ENCODE results near the gene C2CD4B. TPM values are rescaled to one million over a fixed set of nuclear protein-coding genes. Genes with fewer than 3 reads are reported as not detected.

The C2CD4B gene
- total RNA-seq, 1 experiment from 2014 or later, result 1.3 TPM

- H3K4me1 Mint-ChIP-seq, result peaks cover 7% of the 10 kb centered on the region
- POLR2A ChIA-PET, result no interaction called here
- no peak overlapping the region for H3K4me3 Mint-ChIP-seq
- TF ChIP-seq, protein P1, sequence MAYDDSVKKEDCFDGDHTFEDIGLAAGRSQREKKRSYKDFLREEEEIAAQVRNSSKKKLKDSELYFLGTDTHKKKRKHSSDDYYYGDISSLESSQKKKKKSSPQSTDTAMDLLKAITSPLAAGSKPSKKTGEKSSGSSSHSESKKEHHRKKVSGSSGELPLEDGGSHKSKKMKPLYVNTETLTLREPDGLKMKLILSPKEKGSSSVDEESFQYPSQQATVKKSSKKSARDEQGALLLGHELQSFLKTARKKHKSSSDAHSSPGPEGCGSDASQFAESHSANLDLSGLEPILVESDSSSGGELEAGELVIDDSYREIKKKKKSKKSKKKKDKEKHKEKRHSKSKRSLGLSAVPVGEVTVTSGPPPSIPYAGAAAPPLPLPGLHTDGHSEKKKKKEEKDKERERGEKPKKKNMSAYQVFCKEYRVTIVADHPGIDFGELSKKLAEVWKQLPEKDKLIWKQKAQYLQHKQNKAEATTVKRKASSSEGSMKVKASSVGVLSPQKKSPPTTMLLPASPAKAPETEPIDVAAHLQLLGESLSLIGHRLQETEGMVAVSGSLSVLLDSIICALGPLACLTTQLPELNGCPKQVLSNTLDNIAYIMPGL (CRISPR knock-in tag; IDR thresholded peaks at IDR 0.05), result no peak
- TF ChIP-seq ZNF281 (CRISPR knock-in tag; IDR thresholded peaks at IDR 0.05) (no peak), RELA (CRISPR knock-in tag; IDR thresholded peaks at IDR 0.05; ENCODE audit: borderline replicate concordance) (no peak), ZNF416 (CRISPR knock-in tag; IDR thresholded peaks at IDR 0.05) (no peak), IRF2 (CRISPR knock-in tag; IDR thresholded peaks at IDR 0.05; ENCODE audit: borderline replicate concordance, low read depth) (no peak), TEAD1 (CRISPR knock-in tag; IDR thresholded peaks at IDR 0.05) (no peak), NFYB (CRISPR knock-in tag; conservative IDR thresholded peaks at IDR 0.05; ENCODE audit: low read depth) (no peak), PREB (CRISPR knock-in tag; IDR thresholded peaks at IDR 0.05; ENCODE audit: borderline replicate concordance) (no peak), TP53 (CRISPR knock-in tag; IDR thresholded peaks at IDR 0.05) (no peak), NFE2L1 (CRISPR knock-in tag; IDR thresholded peaks at IDR 0.05) (no peak), ZNF121 (CRISPR knock-in tag; IDR thresholded peaks at IDR 0.05) (no peak), EMX1 (CRISPR knock-in tag; IDR thresholded peaks at IDR 0.05) (no peak)
- TF ChIP-seq, protein P2, sequence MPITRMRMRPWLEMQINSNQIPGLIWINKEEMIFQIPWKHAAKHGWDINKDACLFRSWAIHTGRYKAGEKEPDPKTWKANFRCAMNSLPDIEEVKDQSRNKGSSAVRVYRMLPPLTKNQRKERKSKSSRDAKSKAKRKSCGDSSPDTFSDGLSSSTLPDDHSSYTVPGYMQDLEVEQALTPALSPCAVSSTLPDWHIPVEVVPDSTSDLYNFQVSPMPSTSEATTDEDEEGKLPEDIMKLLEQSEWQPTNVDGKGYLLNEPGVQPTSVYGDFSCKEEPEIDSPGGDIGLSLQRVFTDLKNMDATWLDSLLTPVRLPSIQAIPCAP (CRISPR knock-in tag; IDR thresholded peaks at IDR 0.05), result no peak
- TF ChIP-seq, protein P3, sequence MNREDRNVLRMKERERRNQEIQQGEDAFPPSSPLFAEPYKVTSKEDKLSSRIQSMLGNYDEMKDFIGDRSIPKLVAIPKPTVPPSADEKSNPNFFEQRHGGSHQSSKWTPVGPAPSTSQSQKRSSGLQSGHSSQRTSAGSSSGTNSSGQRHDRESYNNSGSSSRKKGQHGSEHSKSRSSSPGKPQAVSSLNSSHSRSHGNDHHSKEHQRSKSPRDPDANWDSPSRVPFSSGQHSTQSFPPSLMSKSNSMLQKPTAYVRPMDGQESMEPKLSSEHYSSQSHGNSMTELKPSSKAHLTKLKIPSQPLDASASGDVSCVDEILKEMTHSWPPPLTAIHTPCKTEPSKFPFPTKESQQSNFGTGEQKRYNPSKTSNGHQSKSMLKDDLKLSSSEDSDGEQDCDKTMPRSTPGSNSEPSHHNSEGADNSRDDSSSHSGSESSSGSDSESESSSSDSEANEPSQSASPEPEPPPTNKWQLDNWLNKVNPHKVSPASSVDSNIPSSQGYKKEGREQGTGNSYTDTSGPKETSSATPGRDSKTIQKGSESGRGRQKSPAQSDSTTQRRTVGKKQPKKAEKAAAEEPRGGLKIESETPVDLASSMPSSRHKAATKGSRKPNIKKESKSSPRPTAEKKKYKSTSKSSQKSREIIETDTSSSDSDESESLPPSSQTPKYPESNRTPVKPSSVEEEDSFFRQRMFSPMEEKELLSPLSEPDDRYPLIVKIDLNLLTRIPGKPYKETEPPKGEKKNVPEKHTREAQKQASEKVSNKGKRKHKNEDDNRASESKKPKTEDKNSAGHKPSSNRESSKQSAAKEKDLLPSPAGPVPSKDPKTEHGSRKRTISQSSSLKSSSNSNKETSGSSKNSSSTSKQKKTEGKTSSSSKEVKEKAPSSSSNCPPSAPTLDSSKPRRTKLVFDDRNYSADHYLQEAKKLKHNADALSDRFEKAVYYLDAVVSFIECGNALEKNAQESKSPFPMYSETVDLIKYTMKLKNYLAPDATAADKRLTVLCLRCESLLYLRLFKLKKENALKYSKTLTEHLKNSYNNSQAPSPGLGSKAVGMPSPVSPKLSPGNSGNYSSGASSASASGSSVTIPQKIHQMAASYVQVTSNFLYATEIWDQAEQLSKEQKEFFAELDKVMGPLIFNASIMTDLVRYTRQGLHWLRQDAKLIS (CRISPR knock-in tag; IDR thresholded peaks at IDR 0.05; ENCODE audit: borderline replicate concordance), result no peak
- peaks cover 3% of the 10 kb centered on the region for H3K27me3 Mint-ChIP-seq (ENCODE audit: low read depth)
- H3K27ac Mint-ChIP-seq, result no peak overlapping the region
- no peak for ATAC-seq
- CTCF ChIA-PET, result no interaction called here
- H3K9me3 Mint-ChIP-seq, result peaks cover 6% of the 10 kb centered on the region
- no peaks in the 10 kb centered on the region for H3K36me3 Mint-ChIP-seq
- no peak for DNase-seq (ENCODE audit: low spot score)
These were observed 23.7 kb upstream of the C2CD4B start for GRCh38 chr15:62188744-62189143.

GRCh38 chr15:62187910-62188309 lies 22.8 kb upstream of the C2CD4B start:
- no peak overlapping the region for H3K27ac Mint-ChIP-seq
- TF ChIP-seq PRRX2 (CRISPR knock-in tag; IDR thresholded peaks at IDR 0.05) (no peak), RELA (CRISPR knock-in tag; IDR thresholded peaks at IDR 0.05; ENCODE audit: borderline replicate concordance) (no peak), ZNF232 (CRISPR knock-in tag; IDR thresholded peaks at IDR 0.05) (no peak), JAZF1 (CRISPR knock-in tag; IDR thresholded peaks at IDR 0.05) (no peak), FOXJ3 (CRISPR knock-in tag; IDR thresholded peaks at IDR 0.05; ENCODE audit: borderline replicate concordance) (no peak), TEAD1 (CRISPR knock-in tag; IDR thresholded peaks at IDR 0.05) (no peak), GRHL2 (CRISPR knock-in tag; IDR thresholded peaks at IDR 0.05; ENCODE audit: insufficient replicate concordance, severe bottlenecking) (no peak)
- TF ChIP-seq, protein P4, sequence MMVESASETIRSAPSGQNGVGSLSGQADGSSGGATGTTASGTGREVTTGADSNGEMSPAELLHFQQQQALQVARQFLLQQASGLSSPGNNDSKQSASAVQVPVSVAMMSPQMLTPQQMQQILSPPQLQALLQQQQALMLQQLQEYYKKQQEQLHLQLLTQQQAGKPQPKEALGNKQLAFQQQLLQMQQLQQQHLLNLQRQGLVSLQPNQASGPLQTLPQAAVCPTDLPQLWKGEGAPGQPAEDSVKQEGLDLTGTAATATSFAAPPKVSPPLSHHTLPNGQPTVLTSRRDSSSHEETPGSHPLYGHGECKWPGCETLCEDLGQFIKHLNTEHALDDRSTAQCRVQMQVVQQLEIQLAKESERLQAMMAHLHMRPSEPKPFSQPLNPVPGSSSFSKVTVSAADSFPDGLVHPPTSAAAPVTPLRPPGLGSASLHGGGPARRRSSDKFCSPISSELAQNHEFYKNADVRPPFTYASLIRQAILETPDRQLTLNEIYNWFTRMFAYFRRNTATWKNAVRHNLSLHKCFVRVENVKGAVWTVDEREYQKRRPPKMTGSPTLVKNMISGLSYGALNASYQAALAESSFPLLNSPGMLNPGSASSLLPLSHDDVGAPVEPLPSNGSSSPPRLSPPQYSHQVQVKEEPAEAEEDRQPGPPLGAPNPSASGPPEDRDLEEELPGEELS (CRISPR knock-in tag; IDR thresholded peaks at IDR 0.05), result no peak
- TF ChIP-seq, protein P2 (CRISPR knock-in tag; IDR thresholded peaks at IDR 0.05), result no peak
- TF ChIP-seq, protein P5, sequence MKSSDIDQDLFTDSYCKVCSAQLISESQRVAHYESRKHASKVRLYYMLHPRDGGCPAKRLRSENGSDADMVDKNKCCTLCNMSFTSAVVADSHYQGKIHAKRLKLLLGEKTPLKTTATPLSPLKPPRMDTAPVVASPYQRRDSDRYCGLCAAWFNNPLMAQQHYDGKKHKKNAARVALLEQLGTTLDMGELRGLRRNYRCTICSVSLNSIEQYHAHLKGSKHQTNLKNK (CRISPR knock-in tag; IDR thresholded peaks at IDR 0.05), result no peak

More at GRCh38 chr15:62187910-62188309, 22.8 kb upstream of the C2CD4B start:
- ATAC-seq (no peak), DNase-seq (ENCODE audit: low spot score) (no peak)
- POLR2A ChIA-PET, result no interaction called here
- peaks cover 6% of the 10 kb centered on the region for H3K9me3 Mint-ChIP-seq
- H3K27me3 Mint-ChIP-seq (ENCODE audit: low read depth), result peaks cover 3% of the 10 kb centered on the region
- no peak overlapping the region for H3K4me3 Mint-ChIP-seq
- H3K36me3 Mint-ChIP-seq, result no peaks in the 10 kb centered on the region
- peaks cover 11% of the 10 kb centered on the region for H3K4me1 Mint-ChIP-seq
- CTCF ChIA-PET, result no interaction called here

All from WTC11 (cell line).